Measurements from ENCODE around the gene BTBD1. TPM values are rescaled to one million over a fixed set of nuclear protein-coding genes. Genes with fewer than 3 reads are reported as not detected.

The BTBD1 gene
- total and polyA plus RNA-seq, 2 experiments from 2014 or later: 43.8 to 91.0 TPM

GRCh38 chr15:82978438-82978837, 88.6 kb downstream of the BTBD1 start:
- no peak for TF ChIP-seq EZH2phosphoT487 (IDR thresholded peaks at IDR 0.05; ENCODE audit: low read depth, severe bottlenecking, unreplicated experiment)
- no peak for TF ChIP-seq EZH2 (IDR thresholded peaks at IDR 0.05; ENCODE audit: borderline replicate concordance)
- TF ChIP-seq CTCF (IDR thresholded peaks at IDR 0.05; ENCODE audit: poor library complexity): no peak
- no peaks in the 10 kb centered on the region for H4K20me1 ChIP-seq (ENCODE audit: insufficient read depth, poor library complexity, severe bottlenecking)
- WGBS (ENCODE audit: low lambda C conversion rate, missing lambda C conversion rate): 100% methylated on average over 5 of the region's 5 CpGs
- no peaks in the 10 kb centered on the region for H3K9me2 ChIP-seq (replicated peaks; ENCODE audit: insufficient read depth)
- no peaks in the 10 kb centered on the region for H3K79me2 ChIP-seq
- no peaks in the 10 kb centered on the region for H3K36me3 ChIP-seq (replicated peaks; ENCODE audit: insufficient read depth, low read depth)
- no peak overlapping the region for H2AFZ ChIP-seq
- no peaks in the 10 kb centered on the region for H3K27me3 ChIP-seq
- no peak overlapping the region for H3K4me2 ChIP-seq
- H3K9me3 ChIP-seq (ENCODE audit: low read depth): no peaks in the 10 kb centered on the region
- no peak overlapping the region for H3K4me3 ChIP-seq
- H3K4me1 ChIP-seq (ENCODE audit: insufficient read depth): no peaks in the 10 kb centered on the region
- DNase-seq (ENCODE audit: low spot score): no peak
- no peak overlapping the region for H3K27ac ChIP-seq

- Histone ChIP-seq H3K27me3 (no peaks in the 10 kb centered on the region), H3K4me3 (no peak overlapping the region), H4K20me1 (ENCODE audit: insufficient read depth, poor library complexity, severe bottlenecking) (no peaks in the 10 kb centered on the region), H2AFZ (no peak overlapping the region), H3K79me2 (no peaks in the 10 kb centered on the region), H3K27ac (no peak overlapping the region), H3K4me2 (no peak overlapping the region), H3K4me1 (ENCODE audit: insufficient read depth) (no peaks in the 10 kb centered on the region), H3K36me3 (replicated peaks; ENCODE audit: insufficient read depth, low read depth) (no peaks in the 10 kb centered on the region), H3K9me2 (replicated peaks; ENCODE audit: insufficient read depth) (no peaks in the 10 kb centered on the region), H3K9me3 (ENCODE audit: low read depth) (no peaks in the 10 kb centered on the region)
- TF ChIP-seq CTCF (IDR thresholded peaks at IDR 0.05; ENCODE audit: poor library complexity) (no peak), EZH2 (IDR thresholded peaks at IDR 0.05; ENCODE audit: borderline replicate concordance) (no peak)
- DNase-seq (ENCODE audit: low spot score): no peak
- 83% methylated on average over 1 of the region's 1 CpG for WGBS (ENCODE audit: low lambda C conversion rate, missing lambda C conversion rate)
These were observed 90.0 kb downstream of the BTBD1 start for GRCh38 chr15:82977076-82977475.

- Histone ChIP-seq H3K27ac (no peak overlapping the region), H3K4me1 (ENCODE audit: insufficient read depth) (no peaks in the 10 kb centered on the region), H2AFZ (no peak overlapping the region), H3K9me3 (ENCODE audit: low read depth) (no peaks in the 10 kb centered on the region), H4K20me1 (ENCODE audit: insufficient read depth, poor library complexity, severe bottlenecking) (no peaks in the 10 kb centered on the region), H3K4me2 (no peak overlapping the region), H3K36me3 (replicated peaks; ENCODE audit: insufficient read depth, low read depth) (no peaks in the 10 kb centered on the region), H3K4me3 (no peak overlapping the region), H3K9me2 (replicated peaks; ENCODE audit: insufficient read depth) (no peaks in the 10 kb centered on the region), H3K27me3 (no peaks in the 10 kb centered on the region), H3K79me2 (no peaks in the 10 kb centered on the region)
- WGBS (ENCODE audit: low lambda C conversion rate, missing lambda C conversion rate): 76% methylated on average over 1 of the region's 1 CpG
- no peak for DNase-seq (ENCODE audit: low spot score)
- TF ChIP-seq CTCF (IDR thresholded peaks at IDR 0.05; ENCODE audit: poor library complexity): no peak
- no peak for TF ChIP-seq EZH2phosphoT487 (IDR thresholded peaks at IDR 0.05; ENCODE audit: low read depth, severe bottlenecking, unreplicated experiment)
- no peak for TF ChIP-seq EZH2 (IDR thresholded peaks at IDR 0.05; ENCODE audit: borderline replicate concordance)
These were observed 94.1 kb downstream of the BTBD1 start for GRCh38 chr15:82972990-82973389.

All from hepatocyte (in vitro differentiated cells).